Sigmoid colon (tissue), 4 donors: ENCODE measurements around the gene RRP12.

Source experiments
- CTCF ChIP-seq, 4 experiments: fragments of 450-650 bp in 3 of 4; fragments of 200-600 bp in 1 of 4; IDR thresholded peaks; one replicate each; pipeline ENCODE4 v1.5.1; 2016 to 2019; ENCODE audit warnings: antibody characterized with exemption in 4 of 4, mild to moderate bottlenecking in 3 of 4, moderate library complexity in 2 of 4
- EP300 ChIP-seq, 4 donors: sonication (generic); formaldehyde crosslinking; IDR thresholded peaks; one replicate each; pipeline ENCODE4 v1.6.1; 2017; ENCODE audit warnings: antibody characterized with exemption in 4 of 4
- POLR2A ChIP-seq, 2 donors: fragments of 450-650 bp; IDR thresholded peaks; one replicate each; pipeline ENCODE4 v1.6.1; 2016; ENCODE audit warnings: antibody characterized with exemption in 2 of 2, mild to moderate bottlenecking in 2 of 2, moderate library complexity in 2 of 2
- POLR2AphosphoS5 ChIP-seq, 4 donors: sonication (generic); formaldehyde crosslinking; IDR thresholded peaks; one replicate each; pipeline ENCODE4 v1.6.1; 2017; ENCODE audit warnings: antibody characterized with exemption in 4 of 4

GRCh38 chr10:97353945-97354344 is 47.2 kb downstream of the RRP12 start:
- TF ChIP-seq CTCF (IDR thresholded peaks at IDR 0.05) (no peak), POLR2AphosphoS5 (IDR thresholded peaks at IDR 0.05) (no peak), POLR2A (IDR thresholded peaks at IDR 0.05) (no peak), EP300 (IDR thresholded peaks at IDR 0.05) (no peak)
